Liver (tissue), 9 donors: Measurements from ENCODE around the gene SETD6. TPM values are rescaled to one million over a fixed set of nuclear protein-coding genes. Genes with fewer than 3 reads are reported as not detected.

Experiments used
- DNase-seq: peaks from one replicate; pipeline ENCODE4 v3.0.0-alpha.2; 2017; ENCODE audit warnings: low spot score
- H3K27ac ChIP-seq, 2 donors: one replicate each; pipeline ENCODE4 v1.7.0; 2013; ENCODE audit warnings: inconsistent platforms in 2 of 2, low read length in 2 of 2, control low read depth in 1 of 2, low read depth in 1 of 2, mild to moderate bottlenecking in 1 of 2
- H3K27me3 ChIP-seq, 4 donors: one replicate each; pipeline versions ENCODE4 v1.6.1 to v1.7.0; 2013; ENCODE audit warnings: low read length in 3 of 4, inconsistent platforms in 1 of 4, mild to moderate bottlenecking in 1 of 4, moderate library complexity in 1 of 4; ENCODE audit not compliant: control insufficient read depth in 4 of 4, insufficient read depth in 4 of 4
- H3K36me3 ChIP-seq, 4 donors: one replicate each; pipeline versions ENCODE4 v1.6.1 to v1.7.0; 2013; ENCODE audit warnings: low read length in 3 of 4, mild to moderate bottlenecking in 3 of 4, low read depth in 1 of 4, moderate library complexity in 1 of 4; ENCODE audit not compliant: control insufficient read depth in 4 of 4, insufficient read depth in 3 of 4
- H3K4me1 ChIP-seq, 4 donors: one replicate each; pipeline versions ENCODE4 v1.6.1 to v1.7.0; 2013; ENCODE audit warnings: low read length in 3 of 4, mild to moderate bottlenecking in 3 of 4, moderate library complexity in 1 of 4; ENCODE audit not compliant: control insufficient read depth in 4 of 4, insufficient read depth in 4 of 4
- H3K4me3 ChIP-seq, 3 donors: one replicate each; pipeline versions ENCODE4 v1.6.1 to v1.7.0; 2013; ENCODE audit warnings: low read length in 3 of 3, control low read depth in 1 of 3, low read depth in 1 of 3, mild to moderate bottlenecking in 1 of 3
- H3K9ac ChIP-seq, 2 donors: one replicate each; pipeline ENCODE4 v1.7.0; 2013; ENCODE audit warnings: low read length in 2 of 2, mild to moderate bottlenecking in 2 of 2, moderate library complexity in 2 of 2, control low read depth in 1 of 2, low read depth in 1 of 2
- H3K9me3 ChIP-seq, 4 donors: one replicate each; pipeline versions ENCODE4 v1.6.1 to v1.7.0; 2013; ENCODE audit warnings: low read length in 3 of 4; ENCODE audit not compliant: control insufficient read depth in 4 of 4
- ATF3 ChIP-seq: IDR thresholded peaks from 2 replicates; pipeline ENCODE4 v1.6.1; 2016; ENCODE audit warnings: antibody characterized with exemption
- CTCF ChIP-seq: fragments of 150-350 bp; IDR thresholded peaks from 2 replicates; pipeline ENCODE4 v1.5.1; 2017; ENCODE audit warnings: improper control_type of control experiment, low read depth, low read length; ENCODE audit not compliant: missing input control
- FOXA1 ChIP-seq: IDR thresholded peaks from 2 replicates; pipeline ENCODE4 v1.6.1; 2016; ENCODE audit warnings: antibody characterized with exemption
- FOXA2 ChIP-seq: IDR thresholded peaks from 2 replicates; pipeline ENCODE4 v1.6.1; 2016; ENCODE audit warnings: antibody characterized with exemption
- GABPA ChIP-seq, 2 donors: IDR thresholded peaks in 1 of 2; conservative IDR thresholded peaks in 1 of 2; 2 replicates each; pipeline ENCODE4 v1.6.1; 2016; ENCODE audit warnings: antibody characterized with exemption in 2 of 2, mild to moderate bottlenecking in 1 of 2, moderate library complexity in 1 of 2
- HNF4A ChIP-seq, 2 donors: conservative IDR thresholded peaks; 2 replicates each; pipeline ENCODE4 v1.6.1; 2016; ENCODE audit warnings: antibody characterized with exemption in 2 of 2, mild to moderate bottlenecking in 2 of 2
- HNF4G ChIP-seq: IDR thresholded peaks from 2 replicates; pipeline ENCODE4 v1.6.1; 2016; ENCODE audit warnings: antibody characterized with exemption
- MAX ChIP-seq: IDR thresholded peaks from 2 replicates; pipeline ENCODE4 v1.6.1; 2016; ENCODE audit warnings: antibody characterized with exemption
- NR2F2 ChIP-seq: IDR thresholded peaks from 2 replicates; pipeline ENCODE4 v1.6.1; 2016; ENCODE audit warnings: antibody characterized with exemption
- RAD21 ChIP-seq, 2 donors: IDR thresholded peaks; 2 replicates each; pipeline ENCODE4 v1.6.1; 2016; ENCODE audit warnings: antibody characterized with exemption in 2 of 2, mild to moderate bottlenecking in 2 of 2
- REST ChIP-seq: IDR thresholded peaks from 2 replicates; pipeline ENCODE4 v1.6.1; 2016; ENCODE audit warnings: antibody characterized with exemption, mild to moderate bottlenecking
- RXRA ChIP-seq, 2 donors: IDR thresholded peaks; 2 replicates each; pipeline ENCODE4 v1.6.1; 2017 to 2018; ENCODE audit warnings: antibody characterized with exemption in 2 of 2, mild to moderate bottlenecking in 1 of 2
- SP1 ChIP-seq: IDR thresholded peaks from 2 replicates; pipeline ENCODE4 v1.6.1; 2018; ENCODE audit warnings: antibody characterized with exemption, mild to moderate bottlenecking
- YY1 ChIP-seq: IDR thresholded peaks from 2 replicates; pipeline ENCODE4 v1.6.1; 2016; ENCODE audit warnings: antibody characterized with exemption, mild to moderate bottlenecking
- ZBTB33 ChIP-seq: IDR thresholded peaks from 2 replicates; pipeline ENCODE4 v1.6.1; 2016; ENCODE audit warnings: antibody characterized with exemption
- WGBS: extraction: QIAGEN DNeasy Blood & Tissue Kit; methylation state at CpG from one replicate; pipeline ENCODE4 v1.1.7; 2013; 5-methylcytosine and 5-hydroxymethylcytosine counted together
- polyA plus RNA-seq, 2 donors: library from polyadenylated mRNA; stranded (reverse) in 1 of 2; unstranded in 1 of 2; fragments of 200-250 nt in 1 of 2; fragments of >200 nt in 1 of 2; fragmentation: Nextera tagmentation in 1 of 2; extraction: Ambion mirVana in 1 of 2; gene quantifications; one replicate each; pipeline versions ENCODE4 v1.2.1 to v1.2.3, GENCODE V29; 2013 to 2015
- total RNA-seq, 2 donors: library from RNA; depleted of rRNA; stranded (reverse); fragments of >200 nt; gene quantifications; one replicate each; pipeline ENCODE4 v1.2.3, GENCODE V29; 2014
- donor health status: healthy.
- donor health status: healthy.
- donor health status: healthy.
- donor health status: healthy.
- donor health status: healthy.

Gene SETD6
- total and polyA plus RNA-seq, 4 donors, result 6.9 to 17.7 (median 10.2) TPM

GRCh38 chr16:58543685-58544084 is 28.4 kb downstream of the SETD6 start:
- H3K27me3 ChIP-seq, result no peaks in the 10 kb centered on the region
- 54% methylated on average over 8 of the region's 8 CpGs for WGBS
- no peaks in the 10 kb centered on the region for H3K9me3 ChIP-seq
- H3K4me1 ChIP-seq, result peaks cover 0 to 2% (median 0%) of the 10 kb centered on the region in 4 donors
- H3K27ac ChIP-seq, result no peak overlapping the region
- TF ChIP-seq FOXA1 (peak; percentile 81), YY1 (peak; percentile 44), HNF4A (conservative IDR thresholded peaks at IDR 0.05) (peak; percentile 27 to 71), RAD21 (IDR thresholded peaks at IDR 0.05) (peak in 1 of 2 donors; percentile 18), MAX (no peak), REST (no peak), FOXA2 (peak; percentile 79), RXRA (IDR thresholded peaks at IDR 0.05) (peak in 1 of 2 donors; percentile 58), ATF3 (no peak), NR2F2 (no peak), SP1 (peak; percentile 21)
- peaks cover 11 to 89% (median 77%) of the 10 kb centered on the region in 4 donors for H3K36me3 ChIP-seq
- no peak overlapping the region for H3K9ac ChIP-seq
- no peak overlapping the region for H3K4me3 ChIP-seq
- DNase-seq, result no peak

- Histone ChIP-seq H3K36me3 (peaks cover 7 to 89% (median 80%) of the 10 kb centered on the region in 4 donors), H3K4me1 (peaks cover 0 to 2% (median 0%) of the 10 kb centered on the region in 4 donors), H3K9ac (no peak overlapping the region), H3K9me3 (no peaks in the 10 kb centered on the region), H3K4me3 (no peak overlapping the region), H3K27ac (no peak overlapping the region), H3K27me3 (no peaks in the 10 kb centered on the region)
- DNase-seq, result no peak
- WGBS, result 71% methylated on average over 2 of the region's 2 CpGs
- TF ChIP-seq HNF4G (no peak), CTCF (no peak), ZBTB33 (no peak), RAD21 (IDR thresholded peaks at IDR 0.05) (no peak), FOXA1 (no peak), SP1 (no peak), ATF3 (no peak), GABPA (IDR thresholded peaks at IDR 0.05 in 1 of 2, conservative IDR thresholded peaks at IDR 0.05 in 1 of 2) (no peak)
Observed at GRCh38 chr16:58548378-58548777, 33.1 kb downstream of the SETD6 start.
